H1 (cell line): ENCODE data around the gene SNX17. TPM values are rescaled to one million over a fixed set of nuclear protein-coding genes. Genes with fewer than 3 reads are reported as not detected.
A peak's percentile ranks its signal among the peaks of the same experiment; 100 is the strongest.

Source experiments
- CTCF ChIA-PET: fragments of 300-600 bp; sonication (Branson Sonifier 250); formaldehyde crosslinking; loops from one replicate; lab custom pipeline; 2021; ENCODE audit not compliant: partially characterized antibody; lab: Charles Lee
- POLR2A ChIA-PET: fragments of 300-600 bp; sonication (Branson Sonifier 250); formaldehyde crosslinking; loops from one replicate; lab custom pipeline; 2021; ENCODE audit warnings: inconsistent platforms; ENCODE audit not compliant: partially characterized antibody; lab: Charles Lee
- DNase-seq, 2 experiments: peaks; one replicate each; pipeline versions ENCODE4 v3.0.0 to v3.0.0-alpha.2; 2010 to 2022; ENCODE audit warnings: low spot score in 2 of 2, low read depth in 1 of 2, mixed read lengths in 1 of 2
- FAIRE-seq: peaks from 2 replicates; lab custom pipeline; 2011; peaks lifted over from hg19 to GRCh38; lab: Jason Lieb, UNC
- H2AFZ ChIP-seq: 2 replicates; pipeline ENCODE4 v1.8.1; 2012; ENCODE audit warnings: low read length, inconsistent platforms
- H2AK5ac ChIP-seq: 2 replicates; pipeline ENCODE4 v1.6.1; 2013; ENCODE audit warnings: low read depth, low read length
- H2BK120ac ChIP-seq: replicated peaks from 2 replicates; pipeline ENCODE3; 2013; ENCODE audit warnings: low read depth, low read length, inconsistent platforms
- H2BK12ac ChIP-seq: 2 replicates; pipeline ENCODE4 v1.6.1; 2013; ENCODE audit warnings: low read depth, low read length
- H2BK15ac ChIP-seq: 2 replicates; pipeline ENCODE4 v1.6.1; 2013; ENCODE audit warnings: low read length
- H2BK20ac ChIP-seq: 2 replicates; pipeline ENCODE4 v1.6.1; 2013; ENCODE audit warnings: low read length
- H2BK5ac ChIP-seq: 2 replicates; pipeline ENCODE4 v1.6.1; 2013; ENCODE audit warnings: low read depth, low read length
- H3K14ac ChIP-seq: 2 replicates; pipeline ENCODE4 v1.6.1; 2013; ENCODE audit warnings: inconsistent platforms; ENCODE audit not compliant: insufficient read length
- H3K18ac ChIP-seq: 2 replicates; pipeline ENCODE4 v1.6.1; 2013; ENCODE audit warnings: low read length; ENCODE audit errors: extremely low read depth
- H3K23ac ChIP-seq: 2 replicates; pipeline ENCODE4 v1.6.1; 2013; ENCODE audit warnings: inconsistent platforms; ENCODE audit not compliant: insufficient read length
- H3K23me2 ChIP-seq: 2 replicates; pipeline ENCODE4 v1.6.1; 2013; ENCODE audit warnings: low read depth, low read length
- H3K27ac ChIP-seq: 2 replicates; pipeline ENCODE4 v1.6.1; 2011; ENCODE audit warnings: low read depth, low read length, inconsistent platforms
- H3K27me3 ChIP-seq, 4 experiments: replicated peaks in 1 of 4; 1 replicate in 1 of 4; 2 replicates in 3 of 4; pipeline versions ENCODE4 v1.6.1 to v1.8.1; 2011 to 2013; ENCODE audit warnings: low read length in 3 of 4, mild to moderate bottlenecking in 3 of 4, inconsistent platforms in 2 of 4, mixed read lengths in 2 of 4, moderate library complexity in 1 of 4; ENCODE audit not compliant: control insufficient read depth in 3 of 4, insufficient read depth in 3 of 4; ENCODE audit errors: extremely low read depth in 1 of 4
- H3K36me3 ChIP-seq, 4 experiments: 2 replicates each; pipeline versions ENCODE4 v1.6.1 to v1.8.1; 2011 to 2013; ENCODE audit warnings: mild to moderate bottlenecking in 4 of 4, low read length in 3 of 4, moderate library complexity in 2 of 4, control low read depth in 1 of 4, inconsistent platforms in 1 of 4; ENCODE audit not compliant: insufficient read depth in 4 of 4, control insufficient read depth in 2 of 4
- H3K4ac ChIP-seq: replicated peaks from 2 replicates; pipeline ENCODE3; 2013; ENCODE audit warnings: low read length, low read depth, mixed read lengths, inconsistent platforms; ENCODE audit not compliant: insufficient read length
- H3K4me1 ChIP-seq, 4 experiments: replicated peaks in 1 of 4; 1 replicate in 1 of 4; 2 replicates in 3 of 4; pipeline versions ENCODE4 v1.6.1 to v1.8.1; 2011 to 2013; ENCODE audit warnings: low read length in 3 of 4, inconsistent platforms in 2 of 4, mixed read lengths in 1 of 4; ENCODE audit not compliant: insufficient read depth in 4 of 4, control insufficient read depth in 3 of 4
- H3K4me2 ChIP-seq, 2 experiments: 2 replicates each; pipeline versions ENCODE4 v1.6.1 to v1.8.1; 2011 to 2013; ENCODE audit warnings: low read depth in 2 of 2, low read length in 2 of 2, control low read depth in 1 of 2, inconsistent platforms in 1 of 2, mild to moderate bottlenecking in 1 of 2; ENCODE audit not compliant: insufficient read depth in 1 of 2
- H3K4me3 ChIP-seq, 4 experiments: fragments of 200-600, 300-600 bp in 1 of 4; sonication (generic), shearing (Covaris generic), sonication (Bioruptor Twin) in 1 of 4; 2 replicates each; pipeline versions ENCODE4 v1.5.1 to v1.8.1; 2011 to 2016; ENCODE audit warnings: low read length in 4 of 4, low read depth in 3 of 4, control low read depth in 2 of 4, inconsistent platforms in 2 of 4, mild to moderate bottlenecking in 2 of 4, mixed read lengths in 1 of 4, moderate library complexity in 1 of 4; ENCODE audit not compliant: insufficient read depth in 2 of 4; ENCODE audit errors: extremely low read depth in 1 of 4
- H3K56ac ChIP-seq: replicated peaks from 2 replicates; pipeline ENCODE3; 2013; ENCODE audit warnings: low read depth, mild to moderate bottlenecking, mixed read lengths, low read length, inconsistent platforms; ENCODE audit not compliant: insufficient read length
- H3K79me1 ChIP-seq: 2 replicates; pipeline ENCODE4 v1.6.1; 2013; ENCODE audit warnings: low read depth, low read length, control low read depth
- H3K79me2 ChIP-seq, 2 experiments: 2 replicates each; pipeline versions ENCODE4 v1.6.1 to v1.8.1; 2012 to 2013; ENCODE audit warnings: low read length in 2 of 2, mild to moderate bottlenecking in 2 of 2, inconsistent platforms in 1 of 2; ENCODE audit not compliant: insufficient read depth in 2 of 2, control insufficient read depth in 1 of 2
- H3K9ac ChIP-seq, 4 experiments: replicated peaks in 1 of 4; 1 replicate in 1 of 4; 2 replicates in 3 of 4; pipeline versions ENCODE4 v1.6.1 to v1.8.1; 2011 to 2013; ENCODE audit warnings: low read depth in 3 of 4, low read length in 3 of 4, control low read depth in 2 of 4, mild to moderate bottlenecking in 2 of 4, moderate library complexity in 2 of 4, inconsistent platforms in 1 of 4; ENCODE audit errors: extremely low read depth in 1 of 4
- H3K9me3 ChIP-seq, 2 experiments: 2 replicates each; pipeline versions ENCODE4 v1.6.1 to v1.8.1; 2012 to 2013; ENCODE audit warnings: mild to moderate bottlenecking in 2 of 2, moderate library complexity in 2 of 2, control low read depth in 1 of 2, inconsistent platforms in 1 of 2, low read depth in 1 of 2, low read length in 1 of 2, mixed read lengths in 1 of 2; ENCODE audit not compliant: insufficient read depth in 2 of 2
- H4K20me1 ChIP-seq, 2 experiments: replicated peaks in 1 of 2; 2 replicates each; pipeline versions ENCODE3 to v1.8.1; 2011 to 2013; ENCODE audit warnings: inconsistent platforms in 2 of 2, low read length in 2 of 2, mild to moderate bottlenecking in 1 of 2; ENCODE audit not compliant: insufficient read depth in 2 of 2, control insufficient read depth in 1 of 2
- H4K5ac ChIP-seq: 2 replicates; pipeline ENCODE4 v1.6.1; 2013; ENCODE audit warnings: low read length, low read depth, mixed read lengths, inconsistent platforms; ENCODE audit not compliant: insufficient read length
- H4K8ac ChIP-seq: 2 replicates; pipeline ENCODE4 v1.8.0; 2013; ENCODE audit warnings: mild to moderate bottlenecking, moderate library complexity, low read length, inconsistent platforms; ENCODE audit not compliant: insufficient read depth; ENCODE audit errors: extremely low read depth
- H4K91ac ChIP-seq: replicated peaks from 2 replicates; pipeline ENCODE3; 2013; ENCODE audit warnings: low read length, mixed read lengths, inconsistent platforms; ENCODE audit not compliant: insufficient read length
- ATF3 ChIP-seq: IDR thresholded peaks from 2 replicates; pipeline ENCODE4 v1.6.1; 2011; ENCODE audit warnings: low read depth, mild to moderate bottlenecking, low read length; ENCODE audit not compliant: insufficient read depth
- FOSL1 ChIP-seq: IDR thresholded peaks from 2 replicates; pipeline ENCODE4 v1.6.1; 2011; ENCODE audit warnings: mild to moderate bottlenecking, low read depth, low read length, moderate library complexity; ENCODE audit not compliant: insufficient read depth
- GABPA ChIP-seq: IDR thresholded peaks from 2 replicates; pipeline ENCODE4 v1.6.1; 2011; ENCODE audit warnings: mild to moderate bottlenecking, low read length, moderate library complexity, borderline replicate concordance; ENCODE audit not compliant: insufficient read depth
- GTF2F1 ChIP-seq: IDR thresholded peaks from 2 replicates; pipeline ENCODE4 v1.6.1; 2012; ENCODE audit warnings: low read depth, low read length, improper control_type of control experiment, borderline replicate concordance
- PHF8 ChIP-seq: fragments of 200-600 bp; sonication (generic); conservative IDR thresholded peaks from 2 replicates; pipeline ENCODE4 v1.7.1; 2012; ENCODE audit warnings: low read depth, mild to moderate bottlenecking, inconsistent platforms, low read length, moderate library complexity
- RBBP5 ChIP-seq: IDR thresholded peaks from 2 replicates; pipeline ENCODE4 v1.7.1; 2012; ENCODE audit warnings: low read depth, mild to moderate bottlenecking, inconsistent platforms, low read length, moderate library complexity, borderline replicate concordance
- RFX5 ChIP-seq: IDR thresholded peaks from 2 replicates; pipeline ENCODE4 v1.6.1; 2011; ENCODE audit warnings: low read depth, low read length, improper control_type of control experiment, borderline replicate concordance
- SAP30 ChIP-seq: fragments of 300-600 bp; sonication (generic); IDR thresholded peaks from 2 replicates; pipeline ENCODE4 v1.7.1; 2012; ENCODE audit warnings: low read length, moderate library complexity, mild to moderate bottlenecking, inconsistent platforms; ENCODE audit not compliant: insufficient read depth, insufficient replicate concordance
- SRF ChIP-seq: IDR thresholded peaks from 2 replicates; pipeline ENCODE4 v1.6.1; 2011; ENCODE audit warnings: mild to moderate bottlenecking, low read depth, low read length, moderate library complexity
- WGBS, 2 experiments: shearing (Covaris generic) in 1 of 2; methylation state at CpG; one replicate each; pipeline versions ENCODE4 v1.1.6 to v1.1.7; 2013 to 2015; ENCODE audit warnings: low lambda C conversion rate in 2 of 2, mixed read lengths in 2 of 2, inconsistent platforms in 1 of 2, low coverage in 1 of 2, missing lambda C conversion rate in 1 of 2; ENCODE audit not compliant: insufficient replicate concordance in 2 of 2, insufficient coverage in 1 of 2, insufficient read length in 1 of 2; ENCODE audit errors: extremely low coverage in 1 of 2, missing lambda C conversion rate in 1 of 2; 5-methylcytosine and 5-hydroxymethylcytosine counted together
- polyA plus RNA-seq, 7 experiments: library from polyadenylated mRNA; depleted of rRNA in 3 of 7; stranded (reverse) in 5 of 7; unstranded in 2 of 7; fragments of >200 nt in 5 of 7; fragments of 200-250 nt in 2 of 7; gene quantifications; 1 replicate in 5 of 7; 2 replicates in 1 of 7; 4 replicates in 1 of 7; pipeline versions ENCODE4 v1.2.1 to v1.2.3, GENCODE V29; 2011 to 2013; ENCODE audit warnings: missing spikeins in 2 of 7, mixed read lengths in 2 of 7
- total RNA-seq: library from RNA; stranded (reverse); fragmentation: NEBNext Ultra II Directional; extraction: Animal tissue kit (Norgen Biotek cat#: 25700); gene quantifications from 2 replicates; pipeline ENCODE4 v1.2.1, GENCODE V29; 2021

The SNX17 gene
- total and polyA plus RNA-seq, 2 of the 8 experiments (the other 6 are each of a cell fraction or from before 2014, with no cell fraction given): 54.9 to 66.2 TPM

- H3K23ac ChIP-seq: no peak overlapping the region
- FAIRE-seq (no peak), DNase-seq (peak in 1 of 2 experiments; percentile 69)
- no peak overlapping the region; the same call in 1 of the 2 replicates for H2AK5ac ChIP-seq
- H3K79me2 ChIP-seq: peaks cover 11 to 63% of the 10 kb centered on the region in 2 experiments; a peak in 3 of 4 replicates
- peak overlapping the region; percentile 63 to 69 for H3K4me2 ChIP-seq
- no peak overlapping the region for H2BK20ac ChIP-seq
- WGBS, 2 experiments: 2% methylated on average over 12 of the region's 12 CpGs; no CpG with 5 or more reads in 1 of the 2 experiments
- H4K20me1 ChIP-seq: peaks cover 0 to 3% of the 10 kb centered on the region in 2 experiments
- no peaks in the 10 kb centered on the region for H3K23me2 ChIP-seq
- no peaks in the 10 kb centered on the region for H3K9me3 ChIP-seq
- no peak overlapping the region for H3K4ac ChIP-seq
- H3K4me3 ChIP-seq: peak overlapping the region; percentile 68 to 97 (median 90)
- no peaks in the 10 kb centered on the region; the same call in 1 of the 2 replicates for H3K79me1 ChIP-seq
- TF ChIP-seq GABPA (no peak), PHF8 (no peak), SRF (no peak), ATF3 (no peak), SAP30 (no peak), FOSL1 (no peak), RFX5 (no peak), RBBP5 (no peak), GTF2F1 (no peak)
- no peak overlapping the region for H2AFZ ChIP-seq
- CTCF ChIA-PET: no interaction called here
- no peak overlapping the region for H3K14ac ChIP-seq
- no peaks in the 10 kb centered on the region for H3K27me3 ChIP-seq
- H3K56ac ChIP-seq: peak overlapping the region; percentile 77
- peak overlapping the region; percentile 73 for H2BK12ac ChIP-seq
- H2BK5ac ChIP-seq: peak overlapping the region; percentile 94
- H4K8ac ChIP-seq: peak overlapping the region; percentile 96; the same call in 1 of the 2 replicates
- peak overlapping the region; percentile 96 for H4K91ac ChIP-seq
- POLR2A ChIA-PET: interaction anchor here (0.9 to 9.5 kb wide), 30 partner anchors 8 to 303 kb away, joined by 3 to 135 read pairs (median 5); partner anchors contain the start of genes CAD, EIF2B4, FNDC4 and MPV17
- no peaks in the 10 kb centered on the region for H3K36me3 ChIP-seq
- peak overlapping the region; percentile 89 for H3K18ac ChIP-seq
- no peak overlapping the region for H2BK120ac ChIP-seq
- peak overlapping the region; percentile 61 to 98 (median 96) for H3K9ac ChIP-seq
- H2BK15ac ChIP-seq: no peak overlapping the region
- H3K27ac ChIP-seq: peak overlapping the region; percentile 95
- peak overlapping the region; percentile 85 for H4K5ac ChIP-seq
- peaks cover 0 to 12% (median 4%) of the 10 kb centered on the region in 4 experiments; a peak in 4 of 7 replicates for H3K4me1 ChIP-seq
Measured at GRCh38 chr2:27356056-27356381, 14.4 kb upstream of the SNX17 start.
